GM18520 (cell line): ENCODE data around the gene RASAL1.

Experiments used
- ATAC-seq: cut with Tn5 transposase; IDR thresholded peaks from one replicate; pipeline ENCODE4 v1.9.1; 2021; ENCODE audit not compliant: unreplicated experiment

RASAL1 gene

GRCh38 chr12:113077859-113078255 is 57.7 kb downstream of the RASAL1 start:
- no peak for ATAC-seq

GRCh38 chr12:113077057-113077858 is 58.3 kb downstream of the RASAL1 start:
- ATAC-seq = no peak

GRCh38 chr12:113075137-113075683 is 60.4 kb downstream of the RASAL1 start:
- ATAC-seq = peak; percentile 81

- ATAC-seq = no peak
Measured at GRCh38 chr12:113073586-113073985, 62.0 kb downstream of the RASAL1 start.

GRCh38 chr12:113072136-113072535 is 63.4 kb downstream of the RASAL1 start:
- ATAC-seq = no peak

GRCh38 chr12:113071135-113072112 is 64.1 kb downstream of the RASAL1 start:
- no peak for ATAC-seq

- peak; percentile 34 for ATAC-seq
Measured at GRCh38 chr12:113070117-113070906, 65.2 kb downstream of the RASAL1 start.

- ATAC-seq = no peak
Measured at GRCh38 chr12:113069751-113070116, 65.8 kb downstream of the RASAL1 start.

- no peak for ATAC-seq
Measured at GRCh38 chr12:113069149-113069548, 66.4 kb downstream of the RASAL1 start.

GRCh38 chr12:113067987-113068935 is 67.3 kb downstream of the RASAL1 start:
- no peak for ATAC-seq

GRCh38 chr12:113066813-113067400 is 68.7 kb downstream of the RASAL1 start:
- ATAC-seq = no peak

- ATAC-seq = no peak
Measured at GRCh38 chr12:113065126-113066007, 70.2 kb downstream of the RASAL1 start.

GRCh38 chr12:113064395-113065125 is 71.0 kb downstream of the RASAL1 start:
- ATAC-seq = no peak

GRCh38 chr12:113063396-113064350 is 71.9 kb downstream of the RASAL1 start:
- ATAC-seq = no peak

GRCh38 chr12:113062502-113063395 is 72.8 kb downstream of the RASAL1 start:
- ATAC-seq = no peak
